HepG2 (cell line): Measurements from ENCODE around the gene P2RX2.

Source experiments
- CTCF ChIP-seq: sonication (generic); formaldehyde crosslinking; IDR thresholded peaks from 2 replicates; pipeline ENCODE4 v1.5.0; 2020; ENCODE audit warnings: mild to moderate bottlenecking, missing genetic modification reagents, moderate library complexity
- JDP2 ChIP-seq: sonication (generic); formaldehyde crosslinking; IDR thresholded peaks from 2 replicates; pipeline ENCODE4 v1.8.1; 2022; ENCODE audit warnings: missing genetic modification reagents, borderline replicate concordance
- PHF5A ChIP-seq: IDR thresholded peaks from one replicate; pipeline ENCODE4 v1.6.1; 2018; ENCODE audit warnings: low read depth, missing genetic modification reagents; ENCODE audit not compliant: unreplicated experiment
- POLR2AphosphoS5 ChIP-seq: IDR thresholded peaks from 2 replicates; pipeline ENCODE4 v1.6.1; 2012; ENCODE audit warnings: low read depth, low read length
- POLR2G ChIP-seq: fragments of 200-400 bp; formaldehyde crosslinking; IDR thresholded peaks from 2 replicates; pipeline ENCODE4 v1.6.1; 2018; ENCODE audit warnings: mild to moderate bottlenecking, low read depth, low read length, moderate library complexity

GRCh38 chr12:132651444-132652100, 33.0 kb downstream of the P2RX2 start:
- TF ChIP-seq CTCF: no peak
- TF ChIP-seq PHF5A (CRISPR knock-in tag): no peak
- TF ChIP-seq JDP2 (CRISPR knock-in tag): no peak
- TF ChIP-seq POLR2AphosphoS5: no peak
- no peak for TF ChIP-seq POLR2G
